GM12878 (cell line): ENCODE data around the gene PPP1R7. TPM values are rescaled to one million over a fixed set of nuclear protein-coding genes. Genes with fewer than 3 reads are reported as not detected.

Experiments
- ATAC-seq: fragments of 200-7000 bp; cut with Tn5 transposase; 3 replicates; pipeline ENCODE4 v1.9.1; 2020; ENCODE audit warnings: mild to moderate bottlenecking, moderate library complexity
- BruUV-seq: library from RNA; stranded (reverse); fragments of 400-500 nt; replicated peaks from 2 replicates; lab custom pipeline; 2021; lab: Mats Ljungman, UMichigan
- CTCF ChIA-PET: fragments of 300-600 bp; sonication (Branson Sonifier 250); formaldehyde crosslinking; extraction: SDS; loops from one replicate; lab custom pipeline; 2021; ENCODE audit warnings: inconsistent platforms; lab: Yijun Ruan, JAX
- POLR2A ChIA-PET: fragments of 350-600 bp; formaldehyde crosslinking; extraction: SDS; loops from one replicate; lab custom pipeline; 2021; ENCODE audit warnings: inconsistent platforms; lab: Charles Lee
- RAD21 ChIA-PET: fragments of 300-600 bp; sonication (Branson Sonifier 250); formaldehyde crosslinking; loops from one replicate; lab custom pipeline; 2023; ENCODE audit warnings: antibody characterized with exemption; ENCODE audit not compliant: unreplicated experiment; lab: Charles Lee
- SMC1A ChIA-PET: fragments of 300-600 bp; sonication (Branson Sonifier 250); formaldehyde crosslinking; loops from one replicate; lab custom pipeline; 2023; ENCODE audit not compliant: unreplicated experiment, uncharacterized antibody; lab: Charles Lee
- DNase-seq: peaks from one replicate; pipeline ENCODE4 v3.0.0-alpha.2; 2011; ENCODE audit warnings: low read depth, low spot score
- FAIRE-seq: peaks from 3 replicates; lab custom pipeline; 2011; peaks lifted over from hg19 to GRCh38; lab: Jason Lieb, UNC
- H2AFZ ChIP-seq: 2 replicates; pipeline ENCODE4 v1.6.0; 2011; ENCODE audit warnings: low read depth, low read length, control low read depth; ENCODE audit not compliant: control insufficient read depth
- H3K27ac ChIP-seq: 2 replicates; pipeline ENCODE4 v1.5.1; 2011; ENCODE audit warnings: control low read depth; ENCODE audit not compliant: control insufficient read depth, insufficient read depth
- H3K27me3 ChIP-seq, 2 experiments: replicated peaks in 1 of 2; 2 replicates each; pipeline versions ENCODE4 v1.6.0 to v1.6.1; 2011; ENCODE audit warnings: low read length in 1 of 2; ENCODE audit not compliant: control insufficient read depth in 2 of 2, insufficient read depth in 2 of 2
- H3K36me3 ChIP-seq, 2 experiments: 2 replicates each; pipeline ENCODE4 v1.5.1; 2011; ENCODE audit warnings: low read length in 1 of 2; ENCODE audit not compliant: control insufficient read depth in 2 of 2, insufficient read depth in 2 of 2
- H3K4me1 ChIP-seq: 2 replicates; pipeline ENCODE4 v1.6.1; 2011; ENCODE audit warnings: mild to moderate bottlenecking, low read length, moderate library complexity, mixed read lengths; ENCODE audit not compliant: control insufficient read depth, insufficient read depth
- H3K4me2 ChIP-seq: 2 replicates; pipeline ENCODE4 v1.6.0; 2011; ENCODE audit warnings: control low read depth; ENCODE audit not compliant: control insufficient read depth, insufficient read depth
- H3K4me3 ChIP-seq: fragments of 200-600 bp; sonication (generic); 2 replicates; pipeline ENCODE4 v1.5.1; 2016
- H3K79me2 ChIP-seq: 2 replicates; pipeline ENCODE4 v1.6.0; 2011; ENCODE audit warnings: low read length; ENCODE audit not compliant: control insufficient read depth, insufficient read depth
- H3K9ac ChIP-seq: 2 replicates; pipeline ENCODE4 v1.8.0; 2011; ENCODE audit warnings: low read length, control low read depth, mixed read lengths; ENCODE audit not compliant: control insufficient read depth, insufficient read depth
- H3K9me3 ChIP-seq: replicated peaks from 3 replicates; pipeline ENCODE4 v1.5.1; 2011; ENCODE audit warnings: mild to moderate bottlenecking, low read length; ENCODE audit not compliant: control insufficient read depth, insufficient read depth
- H4K20me1 ChIP-seq: 2 replicates; pipeline ENCODE4 v1.6.0; 2011; ENCODE audit not compliant: control insufficient read depth, insufficient read depth
- HDAC6 ChIP-seq: fragments of 200-600 bp; sonication (generic); IDR thresholded peaks from one replicate; pipeline ENCODE4 v1.8.0; 2017; ENCODE audit warnings: antibody characterized with exemption; ENCODE audit not compliant: unreplicated experiment
- RCOR1 ChIP-seq: conservative IDR thresholded peaks from 2 replicates; pipeline ENCODE4 v1.6.1; 2012; ENCODE audit warnings: low read depth, low read length, improper control_type of control experiment
- SIN3A ChIP-seq: IDR thresholded peaks from 2 replicates; pipeline ENCODE4 v1.6.1; 2012; ENCODE audit warnings: low read depth, low read length, improper control_type of control experiment
- SIX5 ChIP-seq: IDR thresholded peaks from 2 replicates; pipeline ENCODE4 v1.6.1; 2011; ENCODE audit warnings: mild to moderate bottlenecking, low read depth, low read length, moderate library complexity; ENCODE audit not compliant: severe bottlenecking
- SRF ChIP-seq, 2 experiments: IDR thresholded peaks; 2 replicates each; pipeline ENCODE4 v1.6.1; 2011; ENCODE audit warnings: low read depth in 2 of 2, low read length in 2 of 2, mild to moderate bottlenecking in 1 of 2, moderate library complexity in 1 of 2
- USF1 ChIP-seq: IDR thresholded peaks from 2 replicates; pipeline ENCODE4 v1.6.1; 2011; ENCODE audit warnings: borderline replicate concordance, low read depth, mild to moderate bottlenecking, moderate library complexity, mixed read lengths, low read length; ENCODE audit not compliant: insufficient read depth; ENCODE audit errors: extremely low read length
- WGBS: methylation state at CpG from one replicate; pipeline ENCODE4 v1.1.6; 2016; ENCODE audit warnings: low lambda C conversion rate; ENCODE audit not compliant: insufficient replicate concordance, insufficient coverage; ENCODE audit errors: missing lambda C conversion rate; 5-methylcytosine and 5-hydroxymethylcytosine counted together
- in situ Hi-C: fragments of 300-500 bp; cut with MboI; formaldehyde crosslinking; loops from 9 replicates; pipeline ENCODE4 v1.14.3; 2018; ENCODE audit warnings: mixed read lengths
- intact Hi-C: fragments of 100-400 bp; cut with micrococcal nuclease; formaldehyde crosslinking; loops from one replicate; pipeline ENCODE4 v1.14.2; 2022; ENCODE audit not compliant: unreplicated experiment
- polyA plus RNA-seq, 11 experiments: library from polyadenylated mRNA; depleted of rRNA in 4 of 11; unstranded in 6 of 11; stranded (reverse) in 5 of 11; fragments of >200 nt; fragmentation: Nextera tagmentation in 4 of 11; fragmentation: Illumina TruSeq in 1 of 11; extraction: Ambion mirVana in 4 of 11; extraction: Trizol in 1 of 11; gene quantifications; 1 replicate in 1 of 11; 2 replicates in 10 of 11; pipeline versions ENCODE4 v1.2.1 to v1.2.3, GENCODE V29; 2011 to 2016; ENCODE audit warnings: inconsistent platforms in 2 of 11, missing spikeins in 2 of 11, low read depth in 1 of 11
- total RNA-seq, 4 experiments: library from RNA; depleted of rRNA in 3 of 4; stranded (reverse); fragments of >200 nt in 3 of 4; fragmentation: Illumina TruSeq in 1 of 4; extraction: Trizol in 1 of 4; gene quantifications; 2 replicates each; pipeline versions ENCODE4 v1.2.1 to v1.2.3, GENCODE V29; 2013 to 2021
- TF ChIP-seq, protein P1 (sequence below): IDR thresholded peaks from 2 replicates; pipeline ENCODE4 v1.6.1; 2012; ENCODE audit warnings: improper control_type of control experiment, low read depth, low read length; ENCODE audit not compliant: insufficient replicate concordance
- TF ChIP-seq, protein P2 (sequence below): IDR thresholded peaks from 2 replicates; pipeline ENCODE4 v1.6.1; 2011; ENCODE audit warnings: borderline replicate concordance, low read depth, mild to moderate bottlenecking, moderate library complexity, low read length; ENCODE audit not compliant: insufficient read depth, poor library complexity, severe bottlenecking

The PPP1R7 gene
- total and polyA plus RNA-seq, 10 of the 15 experiments (the other 5 are each of a cell fraction or from before 2014, with no cell fraction given) = 78.5 to 174 (median 93.7) TPM

- SMC1A ChIA-PET = interaction anchor here (0.9 to 6.2 kb wide), 7 partner anchors 19 to 210 kb away, joined by 3 to 45 read pairs (median 5); partner anchors contain the start of gene MTERF4
Observed at GRCh38 chr2:241148239-241148638, 2.0 kb upstream of the PPP1R7 start.

More at GRCh38 chr2:241148239-241148638, 2.0 kb upstream of the PPP1R7 start:
- H3K4me2 ChIP-seq = peak overlapping the region; percentile 90
- DNase-seq (no peak), FAIRE-seq (peak; percentile 89), ATAC-seq (no peak)
- peaks cover 23% of the 10 kb centered on the region for H3K4me1 ChIP-seq
- H3K36me3 ChIP-seq = 0 out of 4 replicates have a peak, but pooled peaks cover 0 to 2% of the 10 kb centered on the region in 2 experiments
- ChIA-PET POLR2A (interaction anchor here (0.6 to 2.9 kb wide), 3 partner anchors 18 to 314 kb away, joined by 3 to 16 read pairs (median 9); no protein-coding TSS in a partner anchor), RAD21 (interaction anchor here (1.0 to 3.7 kb wide), 4 partner anchors 35 to 70 kb away, joined by 3 to 26 read pairs (median 10); no protein-coding TSS in a partner anchor), CTCF (interaction anchor here (1.0 to 1.2 kb wide), 2 partner anchors 49 to 70 kb away, joined by 3 to 4 read pairs; no protein-coding TSS in a partner anchor)
- no peaks in the 10 kb centered on the region for H3K27me3 ChIP-seq
- intact Hi-C loops = loop anchor here (2.0 to 10.0 kb wide), 3 partner anchors 21 to 63 kb away; partner anchors contain the start of gene MTERF4
- peak overlapping the region; percentile 17; the same call in 1 of the 2 replicates for H2AFZ ChIP-seq
- BruUV-seq = TSS peak; percentile 57
- TF ChIP-seq, protein P1, sequence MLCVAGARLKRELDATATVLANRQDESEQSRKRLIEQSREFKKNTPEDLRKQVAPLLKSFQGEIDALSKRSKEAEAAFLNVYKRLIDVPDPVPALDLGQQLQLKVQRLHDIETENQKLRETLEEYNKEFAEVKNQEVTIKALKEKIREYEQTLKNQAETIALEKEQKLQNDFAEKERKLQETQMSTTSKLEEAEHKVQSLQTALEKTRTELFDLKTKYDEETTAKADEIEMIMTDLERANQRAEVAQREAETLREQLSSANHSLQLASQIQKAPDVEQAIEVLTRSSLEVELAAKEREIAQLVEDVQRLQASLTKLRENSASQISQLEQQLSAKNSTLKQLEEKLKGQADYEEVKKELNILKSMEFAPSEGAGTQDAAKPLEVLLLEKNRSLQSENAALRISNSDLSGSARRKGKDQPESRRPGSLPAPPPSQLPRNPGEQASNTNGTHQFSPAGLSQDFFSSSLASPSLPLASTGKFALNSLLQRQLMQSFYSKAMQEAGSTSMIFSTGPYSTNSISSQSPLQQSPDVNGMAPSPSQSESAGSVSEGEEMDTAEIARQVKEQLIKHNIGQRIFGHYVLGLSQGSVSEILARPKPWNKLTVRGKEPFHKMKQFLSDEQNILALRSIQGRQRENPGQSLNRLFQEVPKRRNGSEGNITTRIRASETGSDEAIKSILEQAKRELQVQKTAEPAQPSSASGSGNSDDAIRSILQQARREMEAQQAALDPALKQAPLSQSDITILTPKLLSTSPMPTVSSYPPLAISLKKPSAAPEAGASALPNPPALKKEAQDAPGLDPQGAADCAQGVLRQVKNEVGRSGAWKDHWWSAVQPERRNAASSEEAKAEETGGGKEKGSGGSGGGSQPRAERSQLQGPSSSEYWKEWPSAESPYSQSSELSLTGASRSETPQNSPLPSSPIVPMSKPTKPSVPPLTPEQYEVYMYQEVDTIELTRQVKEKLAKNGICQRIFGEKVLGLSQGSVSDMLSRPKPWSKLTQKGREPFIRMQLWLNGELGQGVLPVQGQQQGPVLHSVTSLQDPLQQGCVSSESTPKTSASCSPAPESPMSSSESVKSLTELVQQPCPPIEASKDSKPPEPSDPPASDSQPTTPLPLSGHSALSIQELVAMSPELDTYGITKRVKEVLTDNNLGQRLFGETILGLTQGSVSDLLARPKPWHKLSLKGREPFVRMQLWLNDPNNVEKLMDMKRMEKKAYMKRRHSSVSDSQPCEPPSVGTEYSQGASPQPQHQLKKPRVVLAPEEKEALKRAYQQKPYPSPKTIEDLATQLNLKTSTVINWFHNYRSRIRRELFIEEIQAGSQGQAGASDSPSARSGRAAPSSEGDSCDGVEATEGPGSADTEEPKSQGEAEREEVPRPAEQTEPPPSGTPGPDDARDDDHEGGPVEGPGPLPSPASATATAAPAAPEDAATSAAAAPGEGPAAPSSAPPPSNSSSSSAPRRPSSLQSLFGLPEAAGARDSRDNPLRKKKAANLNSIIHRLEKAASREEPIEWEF = no peak
- no peak for TF ChIP-seq RCOR1
- TF ChIP-seq, protein P2, sequence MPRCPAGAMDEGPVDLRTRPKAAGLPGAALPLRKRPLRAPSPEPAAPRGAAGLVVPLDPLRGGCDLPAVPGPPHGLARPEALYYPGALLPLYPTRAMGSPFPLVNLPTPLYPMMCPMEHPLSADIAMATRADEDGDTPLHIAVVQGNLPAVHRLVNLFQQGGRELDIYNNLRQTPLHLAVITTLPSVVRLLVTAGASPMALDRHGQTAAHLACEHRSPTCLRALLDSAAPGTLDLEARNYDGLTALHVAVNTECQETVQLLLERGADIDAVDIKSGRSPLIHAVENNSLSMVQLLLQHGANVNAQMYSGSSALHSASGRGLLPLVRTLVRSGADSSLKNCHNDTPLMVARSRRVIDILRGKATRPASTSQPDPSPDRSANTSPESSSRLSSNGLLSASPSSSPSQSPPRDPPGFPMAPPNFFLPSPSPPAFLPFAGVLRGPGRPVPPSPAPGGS = no peak
- no peak for TF ChIP-seq SIX5
- no peak for TF ChIP-seq HDAC6
- no peak for TF ChIP-seq USF1
- TF ChIP-seq SRF (IDR thresholded peaks at IDR 0.05; ENCODE audit: low read depth in 2 of 2, low read length in 2 of 2) = no peak
- no peak for TF ChIP-seq SIN3A
- H3K9me3 ChIP-seq = no peaks in the 10 kb centered on the region
- peak overlapping the region; percentile 76 for H3K9ac ChIP-seq
- H3K27ac ChIP-seq = 0 out of 2 replicates have a peak overlapping the region, but pooled peaks have one; percentile 13
- H3K79me2 ChIP-seq = peaks cover 46% of the 10 kb centered on the region
- H4K20me1 ChIP-seq = no peaks in the 10 kb centered on the region
- in situ Hi-C loops = no loop called here
- WGBS = 51% methylated on average over 4 of the region's 4 CpGs
- peak overlapping the region; percentile 74 for H3K4me3 ChIP-seq
